NCI-H1048 (cell line): ENCODE results near the gene ACSL1.
"Not testable (repeated sequence)": the region's sequence is repeated elsewhere in the genome, so short reads cannot be mapped to it uniquely, and the experiment has no call there.

ENCODE experiments used
- DNase-seq: peaks from one replicate; lab custom pipeline; 2025; lab: John Stamatoyannopoulos, UW

The ACSL1 gene

DNA sequence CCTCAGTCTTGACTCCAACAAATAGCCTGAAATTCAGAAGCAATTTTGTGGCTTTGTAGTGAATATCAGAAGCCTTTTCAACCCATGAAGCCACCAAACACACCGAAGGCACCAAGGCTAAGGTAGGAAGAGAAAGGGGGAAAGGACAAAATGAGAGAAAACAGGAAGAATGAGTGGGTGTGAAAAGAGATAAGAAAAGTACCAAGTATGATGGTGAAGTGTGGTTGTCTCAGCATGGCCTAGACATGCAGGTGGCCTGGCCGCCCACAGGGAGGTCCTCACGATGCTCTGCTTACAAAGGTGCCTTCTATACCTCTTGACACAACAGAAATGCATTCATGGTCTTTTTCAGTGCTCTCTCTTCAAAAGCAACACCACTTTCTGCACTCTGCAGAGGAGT lies 34.9 kb downstream of the ACSL1 start:
- no peak for DNase-seq

DNA sequence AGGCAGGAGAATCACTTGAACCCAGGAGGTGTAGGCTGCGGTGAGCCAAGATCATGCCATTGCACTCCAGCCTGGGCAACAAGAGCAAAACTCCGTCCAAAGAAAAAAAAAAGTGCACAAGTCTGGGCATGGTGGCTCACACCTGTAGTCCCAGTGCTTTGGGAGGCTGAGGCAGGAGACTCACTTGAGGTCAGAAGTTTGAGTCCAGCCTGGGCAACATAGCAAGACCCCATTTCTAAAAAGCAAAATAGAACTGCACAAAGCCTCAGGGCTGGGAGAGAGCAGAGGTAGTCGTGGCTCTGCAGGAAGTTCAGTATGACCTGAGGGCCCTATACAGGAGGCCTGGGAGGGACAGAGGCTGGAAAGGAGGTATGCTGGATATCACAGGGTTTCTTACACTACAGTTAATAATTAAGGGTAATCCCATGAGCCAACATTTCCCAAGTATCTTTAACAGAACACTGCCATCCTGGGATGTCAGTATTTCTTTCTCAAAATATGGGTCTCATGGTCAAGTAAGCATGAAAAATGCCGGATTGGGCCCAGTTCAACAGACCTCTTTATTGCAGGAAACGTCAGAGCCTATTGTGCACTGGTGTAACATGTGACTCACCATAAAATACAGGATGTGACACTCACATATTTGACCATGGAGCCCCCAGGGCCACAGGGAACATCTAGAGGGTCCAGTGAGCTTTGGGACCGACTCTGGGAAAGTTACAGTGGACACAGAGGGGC lies 37.8 kb downstream of the ACSL1 start:
- no peak for DNase-seq

DNA sequence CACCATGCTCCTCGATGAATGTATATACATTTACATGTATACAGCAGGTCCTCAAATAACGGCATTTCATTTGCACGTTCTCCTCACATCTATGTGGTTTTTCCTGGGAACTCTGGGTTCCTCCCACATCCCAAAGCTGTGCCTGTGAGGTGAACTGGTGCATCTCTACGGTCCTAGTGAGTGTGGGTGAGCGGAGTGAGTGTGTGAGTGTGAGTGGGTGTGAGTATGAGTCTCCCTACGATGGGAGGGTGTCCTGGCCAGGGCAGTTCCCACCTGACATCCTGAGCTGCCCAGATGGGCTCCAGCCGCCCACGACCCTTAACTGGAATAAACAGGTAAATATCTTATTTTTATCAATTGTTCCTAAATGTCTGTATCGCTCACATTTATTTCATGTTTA lies 40.0 kb downstream of the ACSL1 start:
- DNase-seq: no peak

DNA sequence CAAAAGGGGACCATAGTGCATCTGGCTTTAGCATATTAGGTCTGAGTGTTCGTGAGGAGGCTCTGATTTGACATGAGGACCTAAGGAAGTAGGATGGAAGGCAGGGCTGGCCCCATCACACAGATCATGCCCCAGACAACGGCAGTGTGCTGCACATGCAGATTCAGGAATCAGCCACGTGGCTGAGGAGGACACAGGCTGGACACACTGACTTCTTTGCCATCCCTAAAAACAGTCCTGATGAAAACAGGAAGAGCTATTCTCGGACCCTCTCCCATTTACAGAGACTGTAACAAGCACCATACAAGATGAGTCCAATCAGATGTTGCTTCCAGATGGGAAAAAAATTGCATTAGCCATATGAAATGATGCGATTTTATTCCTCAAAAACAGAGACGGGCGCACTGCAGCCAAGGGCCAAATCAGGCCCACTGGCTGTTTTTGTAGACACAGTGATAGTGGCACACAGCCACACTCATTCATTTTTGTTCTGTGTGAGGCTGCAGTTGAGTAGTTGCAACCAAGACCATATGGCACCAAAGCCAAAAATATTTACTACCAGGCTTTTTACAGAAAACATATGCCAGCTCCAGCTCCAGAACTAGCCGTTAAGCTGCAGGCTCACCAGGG lies 41.0 kb downstream of the ACSL1 start:
- no peak for DNase-seq

DNA sequence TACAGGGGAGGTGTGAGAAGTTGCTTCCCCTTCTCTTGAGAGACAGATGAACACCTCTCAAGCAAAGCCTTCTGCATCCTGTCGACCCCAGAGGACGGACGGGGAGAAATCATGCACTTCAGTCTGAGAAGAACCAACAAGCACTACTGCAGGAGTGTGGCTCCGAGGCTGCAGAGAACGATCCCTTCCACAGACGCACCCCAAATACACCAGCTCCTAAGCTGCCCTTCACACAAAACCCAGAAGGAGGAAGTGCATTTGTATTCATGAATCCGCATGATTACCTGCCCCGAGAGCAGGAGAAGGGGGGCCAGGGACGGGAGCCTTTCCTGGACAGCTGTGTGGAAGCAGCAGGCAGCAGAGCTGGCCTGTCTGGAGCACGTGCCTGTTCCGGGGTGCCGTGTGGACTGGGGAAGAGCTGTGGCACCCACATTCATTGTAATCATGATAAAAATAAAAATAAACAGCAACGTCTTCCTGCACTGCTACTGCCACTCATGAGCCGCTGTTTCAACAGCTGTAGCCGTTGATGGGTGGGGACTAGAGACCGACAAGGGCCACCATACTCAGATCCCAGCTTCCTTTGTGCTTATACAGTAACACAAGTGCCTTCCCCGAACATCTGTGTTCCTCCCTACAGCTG lies 42.9 kb downstream of the ACSL1 start:
- no peak for DNase-seq

DNA sequence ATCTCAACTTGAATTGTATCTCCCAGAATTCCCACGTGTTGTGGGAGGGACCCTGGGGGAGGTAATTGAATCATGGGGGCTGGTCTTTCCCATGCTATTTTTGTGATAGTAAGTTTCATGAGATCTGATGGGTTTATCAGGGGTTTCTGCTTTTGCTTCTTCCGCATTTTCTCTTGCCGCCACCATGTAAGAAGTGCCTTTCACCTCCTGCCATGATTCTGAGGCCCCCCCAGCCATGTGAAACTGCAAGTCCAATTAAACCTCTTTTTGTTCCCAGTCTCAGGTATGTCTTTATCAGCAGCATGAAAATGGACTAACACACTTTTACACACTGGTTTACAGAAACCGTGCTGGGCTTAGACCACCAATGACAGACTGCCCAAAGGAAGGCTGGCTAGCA lies 46.6 kb downstream of the ACSL1 start:
- DNase-seq: not testable (repeated sequence)

DNA sequence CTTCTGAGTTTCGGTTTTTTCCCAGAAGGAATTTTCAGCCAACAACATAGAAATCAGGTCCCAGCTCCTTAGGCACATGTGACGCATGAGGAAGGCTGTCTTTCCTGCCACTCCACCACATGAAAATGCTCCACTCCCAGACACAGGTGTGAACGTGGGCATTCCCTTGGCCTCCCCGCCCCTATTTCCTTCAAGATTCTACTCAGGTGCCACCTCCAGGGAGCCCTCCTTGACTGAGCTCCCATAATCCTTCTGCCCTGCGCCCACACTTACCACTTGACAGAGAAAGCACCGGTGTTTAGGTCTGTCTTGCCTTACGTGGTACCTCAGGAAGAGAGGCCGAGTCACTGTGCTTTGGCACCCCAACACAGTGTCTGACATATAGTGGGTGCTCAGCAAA lies 47.4 kb downstream of the ACSL1 start:
- no peak for DNase-seq

DNA sequence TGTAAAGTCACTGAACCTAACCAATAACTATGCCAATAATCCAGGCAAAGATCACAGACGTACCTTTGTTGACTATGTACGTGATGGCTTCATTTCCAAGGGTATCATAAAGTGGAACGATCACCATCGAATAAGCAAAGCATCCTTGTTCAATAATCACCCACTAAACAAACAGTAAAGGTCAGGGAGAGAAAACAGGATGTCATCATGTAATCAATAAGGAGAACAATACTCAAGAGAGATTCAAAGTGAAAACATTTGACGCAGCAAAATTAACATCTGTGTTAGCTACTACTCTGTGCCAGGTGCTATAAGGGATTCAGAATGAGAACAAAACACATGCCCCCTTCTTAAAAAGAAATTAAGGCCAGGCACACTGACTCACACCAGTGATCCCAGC lies 48.9 kb downstream of the ACSL1 start:
- no peak for DNase-seq

DNA sequence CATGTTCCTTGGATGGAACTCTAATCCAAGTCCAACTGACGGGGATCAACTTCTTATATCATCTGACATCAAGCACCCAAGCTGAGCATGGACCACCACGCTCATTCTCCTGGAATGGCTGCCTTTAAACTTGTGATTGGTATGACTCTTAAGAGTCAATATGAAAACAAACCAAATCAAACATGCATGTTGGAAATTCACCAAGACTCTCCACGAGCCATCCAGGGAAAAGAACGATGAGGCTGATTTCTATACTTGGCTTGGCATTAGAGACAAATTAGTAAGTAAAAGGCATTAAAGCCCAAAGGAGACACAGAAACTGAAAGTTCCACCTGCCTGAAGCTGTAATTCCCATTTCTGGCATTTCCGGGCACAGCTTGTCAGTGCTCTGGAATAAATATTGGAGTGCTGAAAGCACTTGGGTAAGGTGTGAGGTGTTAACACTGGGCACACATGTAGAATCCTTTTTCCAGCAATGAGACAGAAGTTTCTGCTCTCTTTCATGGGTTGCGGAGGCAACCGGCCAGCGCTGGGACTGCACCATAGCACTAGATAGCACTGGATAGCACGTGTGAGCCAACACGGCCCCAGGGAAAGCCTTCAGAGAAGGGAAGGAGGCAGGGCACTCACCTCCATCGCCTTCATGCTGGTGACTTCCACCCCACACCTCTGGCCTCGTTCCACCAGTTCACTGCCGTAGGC lies 49.8 kb downstream of the ACSL1 start:
- no peak for DNase-seq

DNA sequence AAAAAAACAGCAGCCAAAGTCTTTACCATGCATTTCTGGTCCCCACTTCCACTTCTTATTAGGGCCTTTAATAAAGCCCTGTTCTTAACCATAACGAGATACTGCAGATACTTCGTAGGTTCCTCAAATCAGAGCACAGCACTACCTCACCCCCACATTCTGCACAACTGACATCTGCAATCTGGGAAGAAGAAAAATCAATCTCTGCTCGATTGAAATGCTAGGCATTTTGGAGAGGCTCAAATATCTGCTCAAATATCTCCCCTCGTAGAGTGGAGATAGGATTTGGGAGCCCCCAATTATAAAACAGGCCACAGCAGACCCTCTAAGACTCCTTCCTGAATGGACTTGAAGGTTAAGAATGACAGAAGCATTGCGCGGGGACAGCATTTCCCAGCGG lies 51.6 kb downstream of the ACSL1 start:
- DNase-seq: no peak

DNA sequence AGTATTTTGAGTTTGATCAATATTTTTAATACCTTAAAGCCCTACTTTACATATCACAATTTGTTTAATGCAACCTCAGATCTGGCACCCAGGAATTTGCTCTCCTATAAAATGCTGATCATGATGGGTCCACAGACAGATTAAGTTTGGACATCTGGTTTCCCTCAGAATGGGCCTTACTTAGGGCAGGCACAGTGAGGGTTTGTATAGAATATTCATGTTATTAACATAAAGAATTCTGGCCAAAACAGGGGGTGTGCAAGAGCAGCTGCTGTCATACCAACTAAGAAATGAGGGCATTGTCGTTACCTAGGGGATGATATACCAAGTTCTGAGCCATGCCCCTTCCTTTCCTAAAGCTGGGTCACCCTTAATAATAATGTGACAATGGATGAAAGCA lies 54.4 kb downstream of the ACSL1 start:
- no peak for DNase-seq

DNA sequence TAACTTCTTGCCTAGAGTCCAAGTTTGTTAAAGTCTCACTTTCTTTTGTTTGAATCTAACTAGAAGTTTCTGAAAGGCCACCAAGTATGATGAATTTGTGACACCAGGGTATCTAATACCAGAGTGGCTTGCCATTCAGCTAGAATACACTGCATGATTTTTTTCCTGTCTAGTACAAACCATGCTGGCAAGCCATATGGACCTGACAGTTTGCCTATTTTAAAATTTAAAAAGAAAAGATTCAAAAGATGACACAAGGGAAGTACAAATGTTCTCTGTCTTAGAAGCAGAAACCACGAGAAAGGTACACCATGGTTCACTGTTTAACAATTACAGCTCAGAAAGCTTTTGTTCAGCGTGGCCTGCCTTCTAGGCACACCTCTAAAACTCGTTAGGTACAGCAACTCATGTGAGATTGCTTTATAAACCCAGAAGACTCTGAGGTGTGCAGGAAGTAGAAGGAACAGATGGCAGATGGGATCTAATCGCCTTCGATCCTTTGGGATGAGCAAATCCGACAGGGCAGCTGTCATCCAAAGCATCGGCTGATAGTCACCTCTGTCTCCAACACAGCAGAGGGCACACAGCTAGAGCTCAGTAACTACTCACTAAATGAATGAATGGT lies 56.5 kb downstream of the ACSL1 start:
- no peak for DNase-seq

DNA sequence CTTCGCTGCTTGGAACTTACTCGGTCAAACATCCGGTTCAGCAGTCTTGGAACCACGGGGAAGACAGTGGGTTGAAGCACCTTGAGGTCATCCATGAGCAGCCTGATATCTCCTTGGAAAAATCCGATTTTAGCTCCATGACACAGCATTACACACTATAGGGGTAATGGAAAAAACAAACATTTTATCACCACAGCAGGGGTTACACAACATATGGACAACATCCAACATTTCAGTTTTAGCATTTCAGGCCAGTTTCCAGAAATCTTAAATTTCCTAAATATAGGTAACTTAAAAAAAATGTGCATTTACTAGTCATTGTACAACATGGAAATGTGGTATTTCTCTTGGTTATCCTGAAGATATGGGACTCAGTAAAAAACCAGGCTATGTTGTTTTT lies 57.5 kb downstream of the ACSL1 start:
- no peak for DNase-seq

DNA sequence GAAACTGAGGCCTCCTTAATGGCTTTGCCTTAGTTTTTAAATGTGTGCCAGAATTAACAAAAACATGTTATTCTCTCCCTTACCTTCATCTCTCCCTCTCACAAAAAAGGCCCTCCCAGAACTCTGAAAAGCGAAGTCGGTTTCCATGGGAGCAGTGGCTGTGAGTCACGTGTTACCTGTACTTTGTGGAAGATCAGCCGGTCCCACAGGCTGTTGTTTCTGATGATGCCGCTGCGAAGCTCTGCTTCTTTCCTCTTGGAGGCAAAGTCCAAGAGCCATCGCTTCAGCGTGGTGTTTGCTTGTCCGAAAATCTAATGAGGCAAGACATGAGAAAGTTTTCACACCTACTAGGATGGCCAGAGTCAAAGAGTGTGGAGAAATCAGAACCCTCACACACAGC lies 59.3 kb downstream of the ACSL1 start:
- no peak for DNase-seq

DNA sequence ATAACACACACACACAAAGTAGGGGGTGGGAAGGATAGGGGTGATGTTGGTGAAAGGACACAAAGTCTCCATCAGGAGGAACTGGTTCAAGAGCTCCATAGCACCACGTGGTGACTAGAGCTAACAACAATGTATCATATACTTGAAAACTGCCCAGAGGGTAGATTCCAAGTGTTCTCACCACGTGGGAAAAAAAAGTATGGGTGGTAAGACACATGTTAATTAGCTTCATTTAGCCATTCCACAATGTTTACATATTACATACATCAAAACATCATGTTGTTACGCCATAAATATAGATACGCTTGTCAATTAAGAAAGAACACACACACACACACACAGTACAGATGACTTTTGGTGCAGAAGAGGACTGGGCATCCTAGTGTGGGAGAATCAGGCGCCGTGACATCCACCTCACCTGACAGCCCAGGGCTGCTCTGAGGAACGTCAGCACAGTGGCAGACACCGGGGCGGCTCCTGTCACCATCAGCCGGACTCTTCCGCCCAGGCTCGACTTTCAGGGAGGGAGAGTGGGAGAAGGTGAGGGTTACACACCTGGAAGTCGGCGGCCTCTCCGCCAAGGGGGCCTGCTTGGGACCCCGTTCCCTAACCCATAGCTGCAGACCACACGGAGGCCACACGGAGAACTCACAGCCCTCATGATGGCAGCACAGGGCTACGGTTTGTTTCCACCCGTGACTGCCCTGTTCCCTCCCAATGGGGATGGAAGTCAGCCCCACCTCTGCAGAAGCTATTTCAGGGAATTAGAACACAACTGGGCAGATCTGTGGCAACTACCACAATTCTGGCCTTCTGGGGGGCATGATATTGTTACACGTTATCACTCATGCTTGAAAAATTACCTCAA lies 60.1 kb downstream of the ACSL1 start:
- no peak for DNase-seq

DNA sequence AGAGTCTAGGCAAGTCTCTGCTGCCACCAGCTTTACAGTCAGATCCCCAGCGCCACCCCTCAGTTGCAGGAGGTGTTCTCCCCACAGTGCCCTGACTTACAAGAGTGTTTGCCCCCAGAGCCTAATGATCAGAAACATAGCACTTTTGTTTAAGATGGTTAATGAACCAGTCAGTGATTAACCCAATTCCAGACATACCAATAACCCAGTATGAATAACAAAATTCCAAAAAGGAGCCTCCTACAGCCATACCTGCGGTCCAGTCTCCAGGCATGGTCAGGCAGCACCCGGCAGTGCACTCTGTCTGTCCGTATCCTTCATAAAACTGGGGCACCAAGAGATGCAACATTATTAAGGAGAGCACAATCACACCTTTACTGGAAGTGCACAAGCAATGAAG lies 61.2 kb downstream of the ACSL1 start:
- DNase-seq: no peak

DNA sequence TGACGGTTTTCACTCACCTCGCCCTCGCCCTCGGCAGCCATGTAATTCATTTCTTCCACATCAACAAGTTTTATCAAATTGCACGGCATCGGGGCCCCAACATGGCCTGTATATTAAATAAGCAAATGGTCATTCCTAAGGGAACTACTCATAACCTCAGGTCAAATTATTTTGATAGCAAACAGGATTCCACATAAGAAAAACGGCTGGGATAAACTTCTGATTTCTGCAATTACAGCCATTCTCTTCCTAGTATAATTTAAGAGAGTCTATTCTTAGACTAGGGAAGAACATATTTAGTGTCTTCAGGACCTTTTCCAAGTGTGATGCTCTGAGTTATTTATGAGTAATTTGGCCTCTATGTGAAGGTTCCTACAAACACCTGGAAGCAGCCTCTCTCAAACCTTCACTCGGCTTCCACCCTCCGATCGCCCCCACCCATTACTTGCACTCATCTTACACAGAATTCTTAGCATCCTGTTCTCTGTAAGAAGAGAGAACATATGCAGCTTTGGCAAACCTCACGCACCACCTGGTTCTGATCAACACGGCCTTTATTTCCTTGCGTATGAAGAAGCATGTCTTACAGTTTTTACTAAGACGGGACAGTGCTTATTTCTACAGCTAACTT lies 62.5 kb downstream of the ACSL1 start:
- no peak for DNase-seq

DNA sequence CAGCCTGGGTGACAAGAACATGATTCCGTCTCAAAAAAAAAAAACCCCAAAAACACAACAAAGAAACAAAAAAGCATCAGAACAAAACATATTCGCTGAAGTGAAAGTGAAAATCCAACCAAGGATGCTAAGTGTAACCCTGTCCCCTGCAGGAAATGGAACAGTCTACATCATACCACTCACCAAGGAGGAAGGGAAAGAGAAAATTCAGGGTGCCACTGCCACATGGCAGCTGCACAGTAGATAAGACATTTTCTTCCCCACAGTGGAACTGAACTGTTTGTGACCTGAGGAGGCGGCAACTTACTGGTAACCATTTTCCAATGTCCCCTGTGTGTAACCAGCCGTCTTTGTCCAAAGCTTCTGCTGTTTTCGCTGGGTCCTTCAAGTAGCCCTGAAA lies 63.7 kb downstream of the ACSL1 start:
- no peak for DNase-seq

DNA sequence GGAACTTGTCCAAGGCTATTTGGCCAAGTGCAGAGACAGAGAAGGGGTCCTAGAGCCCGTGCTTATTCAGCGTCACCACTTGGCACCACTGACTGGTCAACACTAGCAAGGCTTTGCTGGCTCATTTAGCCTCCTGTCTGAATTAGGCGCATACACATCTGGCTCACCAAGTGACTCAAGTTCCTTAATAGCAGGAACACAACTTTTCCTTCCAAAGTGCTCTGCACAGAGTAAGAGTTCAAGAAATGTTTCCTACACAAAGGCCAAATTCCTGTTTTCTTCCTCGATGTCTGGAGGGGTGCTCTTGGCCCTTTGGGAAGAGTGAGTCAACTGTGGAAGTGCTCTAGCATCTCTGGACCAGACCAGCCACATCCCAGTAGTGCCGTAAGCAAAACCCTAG lies 65.1 kb downstream of the ACSL1 start:
- no peak for DNase-seq

DNA sequence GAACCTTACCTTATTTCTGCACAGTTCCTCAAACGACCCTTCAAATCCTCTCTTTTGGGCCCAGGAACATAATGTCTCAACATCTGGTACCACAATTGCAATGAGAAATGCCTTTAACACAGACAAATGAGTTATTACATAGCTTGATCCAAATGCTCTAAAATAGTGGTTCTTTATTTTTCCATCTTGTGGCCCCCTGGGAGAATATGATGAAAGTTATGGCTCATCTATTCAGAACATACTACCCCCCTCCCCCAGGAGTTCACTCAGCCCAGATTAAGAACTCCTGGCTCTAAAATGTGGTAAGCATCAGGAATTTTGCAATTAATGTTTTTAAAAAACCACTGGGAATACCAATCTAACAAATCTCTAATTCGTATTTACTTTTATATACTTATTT lies 68.0 kb downstream of the ACSL1 start:
- no peak for DNase-seq

DNA sequence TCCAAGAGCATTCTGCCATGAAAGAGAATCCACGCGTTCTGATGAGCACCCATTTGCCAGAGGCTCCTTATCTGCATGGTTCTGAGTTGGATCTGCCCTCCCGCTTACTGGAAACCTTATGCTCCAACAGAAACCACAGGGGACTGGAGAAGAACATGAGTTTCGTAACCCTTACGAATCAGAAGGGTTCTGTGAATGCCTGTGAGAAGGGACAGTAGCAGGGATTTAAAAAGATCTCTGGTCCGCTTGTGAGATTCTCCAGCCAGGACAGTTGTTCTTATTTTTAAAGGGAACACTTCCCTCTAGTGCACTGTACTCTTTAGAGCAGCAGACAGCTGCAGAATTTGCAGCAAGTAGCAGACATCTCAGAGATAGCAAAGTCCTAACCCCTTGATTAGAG lies 69.4 kb downstream of the ACSL1 start:
- DNase-seq: no peak
